Choroid plexus epithelial cell (primary cell): ENCODE measurements around the gene FKRP.
A peak's percentile ranks its signal among the peaks of the same experiment; 100 is the strongest.

Source experiments
- DNase-seq: peaks from one replicate; pipeline ENCODE4 v3.0.0-alpha.2; 2010; ENCODE audit warnings: low read depth
- H3K4me3 ChIP-seq: 2 replicates; pipeline ENCODE4 v1.5.1; 2011; ENCODE audit warnings: low read depth, mild to moderate bottlenecking, control low read depth, low read length, moderate library complexity
- CTCF ChIP-seq: conservative IDR thresholded peaks from 2 replicates; pipeline ENCODE4 v1.5.1; 2011; ENCODE audit warnings: low read depth, mild to moderate bottlenecking, control low read depth, inconsistent platforms, low read length, moderate library complexity

The FKRP gene

DNA sequence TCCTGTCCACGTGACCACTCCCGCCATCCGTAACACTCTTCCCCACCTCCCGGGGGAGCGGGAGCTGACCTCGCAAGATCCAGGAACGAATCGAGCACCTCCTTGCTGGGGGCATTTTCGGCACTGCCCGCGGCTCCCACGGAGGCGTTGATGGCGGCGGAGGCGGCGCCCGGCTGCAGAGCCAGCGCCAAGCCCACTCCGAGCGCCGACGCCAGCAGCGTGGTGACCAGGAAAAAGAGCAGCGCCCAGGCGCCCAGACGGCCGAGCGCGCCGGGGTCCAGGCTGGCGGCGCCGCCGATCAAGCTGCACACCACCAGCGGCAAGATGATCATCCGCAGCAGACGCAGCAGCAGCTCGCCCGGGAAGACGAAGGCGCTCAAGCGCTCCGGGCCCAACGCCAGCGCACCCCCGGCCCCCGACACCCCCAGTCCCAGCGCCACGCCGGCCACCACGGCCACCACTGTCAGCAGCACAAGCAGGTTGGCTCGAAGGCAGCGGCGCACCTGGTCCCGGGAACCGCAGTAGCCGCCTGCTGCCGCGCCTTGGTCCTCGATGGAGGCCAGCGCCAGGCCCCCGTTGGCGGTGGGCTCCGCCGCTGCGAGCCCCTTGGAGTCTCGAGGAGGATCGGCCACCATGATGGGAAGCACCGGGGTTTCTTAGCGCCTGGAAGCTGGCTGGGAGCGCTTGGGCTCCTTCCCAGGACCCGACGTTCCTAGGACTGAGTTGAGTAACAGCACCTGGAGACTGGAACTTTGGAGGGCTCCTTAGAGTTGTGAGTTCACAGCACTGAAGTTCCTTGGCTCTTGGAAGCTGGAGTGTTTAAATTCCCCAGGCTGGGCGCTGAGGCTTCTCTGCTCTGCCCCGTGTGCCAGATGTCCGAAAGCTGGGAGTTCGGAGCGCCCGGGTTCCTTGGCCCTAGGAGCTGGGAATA is 41.7 kb downstream of the FKRP start:
- H3K4me3 ChIP-seq = peak overlapping the region; percentile 86
- peak; percentile 59 for DNase-seq
- TF ChIP-seq CTCF = no peak

DNA sequence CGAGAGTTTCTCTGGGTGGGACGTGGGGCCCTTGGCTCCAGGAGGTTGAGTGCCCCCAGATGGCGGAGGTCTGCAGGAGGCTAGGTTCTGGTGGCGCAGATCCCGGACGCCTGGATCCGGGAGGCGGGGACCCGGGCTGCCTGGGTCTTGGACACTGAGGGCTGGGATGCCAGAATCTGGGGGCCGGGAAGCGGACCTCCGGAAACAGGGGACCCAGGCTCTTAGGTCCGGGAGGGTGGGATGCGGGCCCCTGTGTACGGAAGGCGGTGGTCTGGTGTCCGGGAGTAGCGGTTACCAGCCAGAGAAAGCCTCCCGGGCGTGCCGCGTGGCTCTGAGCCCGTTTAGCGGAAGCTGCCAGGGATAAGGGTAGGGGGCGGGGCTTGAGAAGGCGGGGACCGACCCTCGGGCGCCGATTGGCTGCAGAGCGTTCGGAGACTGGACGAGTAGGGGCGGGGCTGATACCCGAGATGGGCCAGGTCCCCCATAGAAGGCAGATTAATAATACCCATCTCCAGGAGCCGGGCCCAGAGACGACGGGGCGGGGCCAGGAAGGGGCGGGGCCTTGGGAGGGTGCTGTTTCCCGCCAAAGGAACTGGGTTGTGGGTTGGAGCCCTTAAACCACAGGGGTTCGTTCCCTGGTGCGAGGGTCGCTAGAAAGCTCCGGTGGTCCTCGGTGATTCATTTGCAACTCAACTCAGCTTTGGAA is 42.6 kb downstream of the FKRP start, which contains the start of gene SLC1A5:
Gene SLC1A5, minus strand, starts transcription at position 333 of the 706 bp plus-strand sequence. CDS start 629 bp downstream, outside the sequence.
- H3K4me3 ChIP-seq = peak within 1 kb of the TSS; percentile 86
- DNase-seq = peak; percentile 98
- no peak for TF ChIP-seq CTCF

DNA sequence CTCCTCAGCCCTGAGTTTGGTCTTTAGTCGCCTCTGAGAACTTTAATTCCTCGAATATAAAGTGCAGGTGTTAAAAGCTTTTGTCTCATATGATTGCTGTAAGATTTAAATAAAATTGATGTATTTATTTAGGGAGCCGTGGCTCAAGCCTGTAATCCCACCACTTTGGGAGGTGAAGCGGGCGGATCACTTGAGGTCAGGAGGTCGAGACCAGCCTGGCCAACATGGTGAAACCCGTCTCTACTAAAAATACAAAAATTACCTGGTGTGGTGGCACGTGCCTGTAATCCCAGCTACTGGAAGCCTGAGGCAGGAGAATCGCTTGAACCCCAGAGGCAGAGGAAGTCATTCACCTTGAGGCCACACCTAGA is 43.1 kb downstream of the FKRP start:
- H3K4me3 ChIP-seq = no peak overlapping the region
- TF ChIP-seq CTCF = no peak
- no peak for DNase-seq

- no peak for TF ChIP-seq CTCF
- DNase-seq = no peak
- no peak overlapping the region for H3K4me3 ChIP-seq
Observed at GRCh38 chr19:46789371-46789770, 43.5 kb downstream of the FKRP start.

- H3K4me3 ChIP-seq = no peak overlapping the region
- no peak for TF ChIP-seq CTCF
- no peak for DNase-seq
Observed at GRCh38 chr19:46791944-46792343, 46.1 kb downstream of the FKRP start.

GRCh38 chr19:46797881-46798280 is 52.0 kb downstream of the FKRP start:
- no peak overlapping the region for H3K4me3 ChIP-seq
- DNase-seq = no peak
- no peak for TF ChIP-seq CTCF

DNA sequence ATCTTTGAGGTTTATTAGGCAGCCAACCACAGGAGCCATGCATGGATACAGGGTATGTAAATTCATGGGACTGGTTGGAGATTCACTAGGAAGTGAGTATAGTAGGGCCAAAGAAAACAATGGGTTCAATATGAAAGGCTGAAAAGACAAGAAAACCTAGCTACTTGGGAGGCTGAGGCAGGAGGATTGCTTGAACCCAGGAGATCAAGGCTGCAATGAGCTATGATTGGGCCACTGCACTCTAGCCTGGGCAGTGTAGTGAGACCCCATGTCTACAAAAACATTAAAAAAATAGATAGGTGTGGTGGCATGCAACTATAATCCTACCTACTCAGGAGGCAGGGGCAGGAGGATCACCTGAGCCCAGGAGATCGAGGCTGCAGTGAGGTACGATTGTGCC is 52.9 kb downstream of the FKRP start:
- DNase-seq = no peak
- TF ChIP-seq CTCF = no peak
- no peak overlapping the region for H3K4me3 ChIP-seq
